ENCODE results near the gene TRIM3.

Gene TRIM3

DNA sequence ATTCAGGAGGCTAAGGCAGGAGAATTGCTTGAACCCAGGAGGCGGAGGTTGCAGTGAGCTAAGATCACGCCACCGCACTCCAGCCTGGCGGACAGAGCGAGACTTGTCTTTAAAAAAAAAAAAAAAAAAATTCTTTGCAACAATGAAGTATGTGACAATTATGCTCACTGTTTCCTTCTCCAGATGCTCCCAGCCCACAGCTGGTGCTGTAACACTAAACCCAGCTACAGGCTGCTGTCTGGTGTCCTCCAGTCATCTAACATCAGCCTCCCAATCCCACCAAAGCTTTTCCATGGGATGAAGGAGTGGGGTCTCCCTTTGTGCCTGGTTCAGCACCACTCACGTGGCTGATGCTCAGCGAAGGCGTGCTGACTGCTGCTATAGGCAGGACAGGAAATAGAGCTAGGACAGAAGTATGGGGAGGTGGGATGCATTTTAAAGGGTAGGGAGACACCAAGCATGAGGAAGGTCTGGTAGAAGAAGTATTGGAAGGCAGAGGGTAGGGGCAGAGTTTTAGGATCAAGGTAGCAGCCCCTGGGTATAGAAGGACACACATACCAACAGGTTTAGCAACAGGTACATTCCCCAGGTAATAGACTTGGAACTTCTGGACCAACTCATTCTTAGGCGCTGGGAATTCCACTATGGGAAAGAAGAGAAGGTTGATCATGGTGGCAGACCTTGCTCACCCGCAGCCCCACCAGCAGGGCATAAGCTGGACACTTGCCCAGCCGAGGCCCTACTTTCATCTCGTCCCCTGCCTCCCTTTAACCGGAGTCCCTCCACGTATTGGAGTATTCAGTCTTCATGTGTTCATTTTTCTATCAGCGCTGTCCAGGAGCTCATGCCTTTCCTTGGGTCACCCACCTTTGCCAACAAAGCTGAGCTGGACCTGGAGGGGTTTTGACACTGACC lies 73.1 kb downstream of the TRIM3 start:
- no peaks in the 10 kb centered on the region for H3K36me3 ChIP-seq (ENCODE audit: control insufficient read depth in 4 of 4, insufficient read depth in 4 of 4, low read length in 3 of 4)
- WGBS (ENCODE audit: insufficient coverage) = 97% methylated on average over 10 of the region's 15 CpGs
- no peaks in the 10 kb centered on the region for H3K9me3 ChIP-seq (ENCODE audit: control extremely low read depth in 1 of 5, control insufficient read depth in 4 of 5, insufficient read depth in 2 of 5, low read depth in 1 of 5, low read length in 4 of 5)
- H3K27ac ChIP-seq (ENCODE audit: insufficient read depth in 1 of 2, low read depth in 1 of 2, low read length in 2 of 2, poor library complexity in 1 of 2, severe bottlenecking in 2 of 2) = no peak overlapping the region
- H3K27me3 ChIP-seq (replicated peaks in 2 of 5; ENCODE audit: control insufficient read depth in 4 of 5, insufficient read depth in 5 of 5, low read length in 4 of 5) = no peaks in the 10 kb centered on the region
- no peak overlapping the region for H3K4me3 ChIP-seq (ENCODE audit: control insufficient read depth in 1 of 7, extremely low read depth in 1 of 7, insufficient read depth in 4 of 7, low read depth in 2 of 7, low read length in 6 of 7)
- POLR2A ChIA-PET = interaction anchor here (1.4 kb wide), 1 partner anchor 9 kb away, joined by 3 read pairs; no protein-coding TSS in a partner anchor
- H3K4me1 ChIP-seq (ENCODE audit: control extremely low read depth in 1 of 4, control insufficient read depth in 4 of 4, insufficient read depth in 4 of 4, low read length in 3 of 4) = peaks cover 0 to 29% (median 25%) of the 10 kb centered on the region in 4 experiments
- CTCF ChIA-PET = interaction anchor here (1.0 to 6.1 kb wide), 6 partner anchors 13 to 52 kb away, joined by 3 to 29 read pairs (median 4); partner anchors contain the start of gene APBB1
- DNase-seq = no peak
